C4-2B (cell line): Measurements from ENCODE around the gene BMP7.

Experiments
- H3K27ac ChIP-seq: fragments of 450-650 bp; 2 replicates; pipeline ENCODE4 v1.5.1; 2017
- CTCF ChIP-seq: fragments of 450-650 bp; conservative IDR thresholded peaks from 2 replicates; pipeline ENCODE4 v1.5.1; 2017; ENCODE audit warnings: mild to moderate bottlenecking
- ZFX ChIP-seq: fragments of 450-650 bp; IDR thresholded peaks from 2 replicates; pipeline ENCODE4 v1.6.1; 2017

Gene BMP7

GRCh38 chr20:57208198-57208597 is 58.2 kb downstream of the BMP7 start:
- no peak overlapping the region for H3K27ac ChIP-seq
- TF ChIP-seq CTCF: no peak
- TF ChIP-seq ZFX: no peak

GRCh38 chr20:57207251-57207650 is 59.2 kb downstream of the BMP7 start:
- TF ChIP-seq ZFX: no peak
- no peak for TF ChIP-seq CTCF
- no peak overlapping the region for H3K27ac ChIP-seq

- H3K27ac ChIP-seq: no peak overlapping the region
- TF ChIP-seq ZFX (no peak), CTCF (no peak)
Measured at GRCh38 chr20:57205606-57206219, 60.7 kb downstream of the BMP7 start.

- TF ChIP-seq CTCF (no peak), ZFX (no peak)
- no peak overlapping the region for H3K27ac ChIP-seq
Measured at GRCh38 chr20:57203986-57204385, 62.5 kb downstream of the BMP7 start.

GRCh38 chr20:57203204-57203603 is 63.2 kb downstream of the BMP7 start:
- H3K27ac ChIP-seq: no peak overlapping the region
- TF ChIP-seq CTCF (no peak), ZFX (no peak)

- TF ChIP-seq ZFX: no peak
Measured at GRCh38 chr20:57202309-57202708, 64.1 kb downstream of the BMP7 start.

GRCh38 chr20:57200882-57201695 is 65.4 kb downstream of the BMP7 start:
- H3K27ac ChIP-seq: no peak overlapping the region
- TF ChIP-seq CTCF (no peak), ZFX (no peak)

More at GRCh38 chr20:57202309-57202708, 64.1 kb downstream of the BMP7 start:
- H3K27ac ChIP-seq: no peak overlapping the region
